Posterior cingulate gyrus (tissue), 11 donors: Measurements from ENCODE around the gene EPS8L2.
"Not testable (repeated sequence)": the region's sequence is repeated elsewhere in the genome, so short reads cannot be mapped to it uniquely, and the experiment has no call there.

Experiments used
- DNase-seq, 10 donors: peaks; one replicate each; pipeline versions ENCODE4 v3.0.0 to v3.0.0-alpha.2; 2020 to 2021; ENCODE audit warnings: mixed read lengths in 3 of 10
- intact Hi-C: fragments of 100-400 bp; cut with DNase I; formaldehyde crosslinking; loops from one replicate; pipeline ENCODE4 v1.15.1; 2023

Gene EPS8L2

GRCh38 chr11:722346-722811 lies 16.3 kb downstream of the EPS8L2 start:
- no peak for DNase-seq
- intact Hi-C loops, result loop anchor here (5.0 kb wide), 1 partner anchor 165 kb away; no protein-coding TSS in a partner anchor

GRCh38 chr11:723120-723883 lies 17.3 kb downstream of the EPS8L2 start:
- DNase-seq, result peak in 4 of 10 donors; percentile 39 to 70 (median 58)

GRCh38 chr11:724049-724777 lies 18.2 kb downstream of the EPS8L2 start:
- peak in 3 of 10 donors; percentile 64 to 78 (median 73) for DNase-seq
- intact Hi-C loops, result loop anchor here (5.0 kb wide), 1 partner anchor 167 kb away; no protein-coding TSS in a partner anchor

More at GRCh38 chr11:723120-723883, 17.3 kb downstream of the EPS8L2 start:
- intact Hi-C loops, result loop anchor here (1.0 to 5.0 kb wide), 2 partner anchors 60 to 166 kb away; no protein-coding TSS in a partner anchor

GRCh38 chr11:724778-725386 lies 18.9 kb downstream of the EPS8L2 start:
- intact Hi-C loops, result loop anchor here (5.0 kb wide), 2 partner anchors 37 to 168 kb away; no protein-coding TSS in a partner anchor

GRCh38 chr11:725624-726202 lies 19.7 kb downstream of the EPS8L2 start:
- intact Hi-C loops, result loop anchor here (5.0 kb wide), 1 partner anchor 37 kb away; no protein-coding TSS in a partner anchor

More at GRCh38 chr11:724778-725386, 18.9 kb downstream of the EPS8L2 start:
- no peak for DNase-seq

GRCh38 chr11:726278-727220 lies 20.5 kb downstream of the EPS8L2 start:
- intact Hi-C loops, result loop anchor here (5.0 kb wide), 1 partner anchor 36 kb away; no protein-coding TSS in a partner anchor
- DNase-seq, result peak in 3 of 10 donors; percentile 65 to 84 (median 82)

More at GRCh38 chr11:725624-726202, 19.7 kb downstream of the EPS8L2 start:
- DNase-seq, result peak in 2 of 10 donors; percentile 70 to 83

GRCh38 chr11:727281-727701 lies 21.3 kb downstream of the EPS8L2 start:
- intact Hi-C loops, result loop anchor here (5.0 kb wide), 1 partner anchor 35 kb away; no protein-coding TSS in a partner anchor
- DNase-seq, result peak in 2 of 10 donors; percentile 79 to 85

- DNase-seq, result peak; percentile 60 to 97 (median 82)
- intact Hi-C loops, result loop anchor here (5.0 kb wide), 1 partner anchor 34 kb away; no protein-coding TSS in a partner anchor
Observed at GRCh38 chr11:727859-728748, 22.1 kb downstream of the EPS8L2 start.

GRCh38 chr11:728901-729491 lies 23.0 kb downstream of the EPS8L2 start:
- intact Hi-C loops, result loop anchor here (5.0 kb wide), 1 partner anchor 33 kb away; no protein-coding TSS in a partner anchor
- DNase-seq, result no peak

- peak; percentile 72 to 97 (median 85) for DNase-seq
- intact Hi-C loops, result loop anchor here (5.0 kb wide), 1 partner anchor 33 kb away; no protein-coding TSS in a partner anchor
Observed at GRCh38 chr11:729492-730074, 23.6 kb downstream of the EPS8L2 start.

- intact Hi-C loops, result no loop called here
Observed at GRCh38 chr11:733072-733471, 27.0 kb downstream of the EPS8L2 start.

GRCh38 chr11:734541-734940 lies 28.5 kb downstream of the EPS8L2 start:
- DNase-seq, intact Hi-C loops: not testable (repeated sequence)

More at GRCh38 chr11:733072-733471, 27.0 kb downstream of the EPS8L2 start:
- no peak for DNase-seq

- intact Hi-C loops, result no loop called here
Observed at GRCh38 chr11:737366-737765, 31.3 kb downstream of the EPS8L2 start.

GRCh38 chr11:737899-738298 lies 31.9 kb downstream of the EPS8L2 start:
- DNase-seq, intact Hi-C loops: not testable (repeated sequence)

More at GRCh38 chr11:737366-737765, 31.3 kb downstream of the EPS8L2 start:
- DNase-seq, result peak in 3 of 10 donors; percentile 31 to 69 (median 55)

GRCh38 chr11:742156-742546 lies 36.1 kb downstream of the EPS8L2 start:
- no peak for DNase-seq
- intact Hi-C loops, result no loop called here

- intact Hi-C loops, result no loop called here
- DNase-seq, result no peak
Observed at GRCh38 chr11:742571-743201, 36.7 kb downstream of the EPS8L2 start.
